ENCODE data around the gene MRPL45. TPM values are rescaled to one million over a fixed set of nuclear protein-coding genes. Genes with fewer than 3 reads are reported as not detected.
A peak's percentile ranks its signal among the peaks of the same experiment; 100 is the strongest.
"Not testable (repeated sequence)": the region's sequence is repeated elsewhere in the genome, so short reads cannot be mapped to it uniquely, and the experiment has no call there.

MRPL45 gene
- total and polyA plus RNA-seq, 4 donors, result 16.9 to 22.2 (median 19.0) TPM

DNA sequence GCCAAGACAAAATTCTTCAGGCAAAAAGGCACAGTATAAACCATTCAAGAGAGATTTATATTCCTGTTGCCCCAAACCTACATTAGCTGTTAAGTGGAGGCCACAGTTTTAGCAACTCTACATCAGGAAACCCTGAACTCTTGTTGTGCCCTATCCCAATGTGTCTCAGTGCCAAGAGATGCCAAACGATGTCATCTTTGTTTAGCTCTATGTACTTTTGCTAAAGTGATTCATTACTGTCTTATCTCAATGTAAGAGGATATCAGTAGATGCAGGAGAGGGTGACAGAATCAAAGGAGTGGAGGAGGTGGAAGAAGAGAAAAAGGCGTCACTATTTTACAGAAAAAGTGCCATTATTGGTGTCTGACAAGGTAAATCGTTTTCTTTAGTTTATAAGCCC, 28.8 kb upstream of the MRPL45 start:
- not testable (repeated sequence) for DNase-seq (ENCODE audit: low spot score); H3K27ac ChIP-seq (ENCODE audit: low read depth in 1 of 2, low read length in 2 of 2); H3K36me3 ChIP-seq (ENCODE audit: control insufficient read depth in 4 of 4, insufficient read depth in 3 of 4, low read depth in 1 of 4, low read length in 3 of 4); H3K9me3 ChIP-seq (ENCODE audit: control insufficient read depth in 4 of 4, low read length in 3 of 4); H3K4me1 ChIP-seq (ENCODE audit: control insufficient read depth in 4 of 4, insufficient read depth in 4 of 4, low read length in 3 of 4); H3K9ac ChIP-seq (ENCODE audit: low read depth in 1 of 2, low read length in 2 of 2); H3K4me3 ChIP-seq (ENCODE audit: low read depth in 1 of 3, low read length in 3 of 3); H3K27me3 ChIP-seq (ENCODE audit: control insufficient read depth in 4 of 4, insufficient read depth in 4 of 4, low read length in 3 of 4)
- WGBS, result 57% methylated on average over 3 of the region's 3 CpGs

- H3K36me3 ChIP-seq (ENCODE audit: control insufficient read depth in 4 of 4, insufficient read depth in 3 of 4, low read depth in 1 of 4, low read length in 3 of 4); H3K27me3 ChIP-seq (ENCODE audit: control insufficient read depth in 4 of 4, insufficient read depth in 4 of 4, low read length in 3 of 4); H3K9ac ChIP-seq (ENCODE audit: low read depth in 1 of 2, low read length in 2 of 2); H3K27ac ChIP-seq (ENCODE audit: low read depth in 1 of 2, low read length in 2 of 2); DNase-seq (ENCODE audit: low spot score); H3K4me3 ChIP-seq (ENCODE audit: low read depth in 1 of 3, low read length in 3 of 3); H3K4me1 ChIP-seq (ENCODE audit: control insufficient read depth in 4 of 4, insufficient read depth in 4 of 4, low read length in 3 of 4); H3K9me3 ChIP-seq (ENCODE audit: control insufficient read depth in 4 of 4, low read length in 3 of 4): not testable (repeated sequence)
- 74% methylated on average over 1 of the region's 1 CpG for WGBS
Measured at GRCh38 chr17:38269045-38269444, 27.9 kb upstream of the MRPL45 start.

DNA sequence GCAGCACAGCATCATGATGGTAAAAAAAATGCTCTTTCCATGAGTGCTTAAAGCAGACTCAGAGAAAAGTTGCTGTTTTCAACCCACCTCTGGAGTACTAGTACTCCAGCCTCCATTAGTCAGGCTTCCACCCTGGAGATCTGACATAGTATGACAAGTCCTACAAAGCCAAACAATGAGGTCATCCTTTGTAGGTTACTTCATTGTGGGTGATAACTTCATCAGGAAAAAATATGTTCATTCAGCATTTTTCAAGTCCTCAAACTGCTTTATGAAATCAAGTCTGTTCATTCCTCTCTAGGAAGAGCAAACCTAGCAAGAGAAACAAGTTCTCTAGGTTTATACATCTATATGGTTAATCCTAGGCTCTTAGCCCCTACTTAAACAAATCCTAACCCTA, 27.4 kb upstream of the MRPL45 start:
- H3K4me3 ChIP-seq (ENCODE audit: low read depth in 1 of 3, low read length in 3 of 3); H3K36me3 ChIP-seq (ENCODE audit: control insufficient read depth in 4 of 4, insufficient read depth in 3 of 4, low read depth in 1 of 4, low read length in 3 of 4); H3K9me3 ChIP-seq (ENCODE audit: control insufficient read depth in 4 of 4, low read length in 3 of 4); H3K4me1 ChIP-seq (ENCODE audit: control insufficient read depth in 4 of 4, insufficient read depth in 4 of 4, low read length in 3 of 4); H3K27me3 ChIP-seq (ENCODE audit: control insufficient read depth in 4 of 4, insufficient read depth in 4 of 4, low read length in 3 of 4); DNase-seq (ENCODE audit: low spot score); H3K9ac ChIP-seq (ENCODE audit: low read depth in 1 of 2, low read length in 2 of 2); H3K27ac ChIP-seq (ENCODE audit: low read depth in 1 of 2, low read length in 2 of 2): not testable (repeated sequence)

DNA sequence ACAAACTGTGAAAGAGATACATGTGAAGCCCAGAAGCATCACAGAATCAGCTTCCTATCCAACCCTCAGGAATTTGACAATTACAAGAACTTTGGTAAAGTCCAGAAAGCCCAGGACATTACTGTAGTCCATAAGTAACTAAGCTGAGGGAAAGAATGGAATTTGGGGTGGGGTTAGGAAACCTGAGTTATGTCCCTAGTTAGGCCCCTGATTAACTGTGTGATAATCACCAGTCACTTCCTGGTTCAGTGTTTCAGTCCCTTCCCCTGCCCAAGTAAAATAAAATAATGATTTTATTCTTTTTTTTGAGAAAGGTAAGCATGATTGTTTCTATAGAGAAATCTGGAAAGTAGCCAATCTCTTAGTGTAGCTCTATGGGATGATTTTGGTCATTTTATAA, 11.0 kb upstream of the MRPL45 start:
- H3K36me3 ChIP-seq (ENCODE audit: control insufficient read depth in 4 of 4, insufficient read depth in 3 of 4, low read depth in 1 of 4, low read length in 3 of 4); DNase-seq (ENCODE audit: low spot score); H3K27ac ChIP-seq (ENCODE audit: low read depth in 1 of 2, low read length in 2 of 2); H3K9ac ChIP-seq (ENCODE audit: low read depth in 1 of 2, low read length in 2 of 2); H3K9me3 ChIP-seq (ENCODE audit: control insufficient read depth in 4 of 4, low read length in 3 of 4); H3K4me3 ChIP-seq (ENCODE audit: low read depth in 1 of 3, low read length in 3 of 3); H3K4me1 ChIP-seq (ENCODE audit: control insufficient read depth in 4 of 4, insufficient read depth in 4 of 4, low read length in 3 of 4); H3K27me3 ChIP-seq (ENCODE audit: control insufficient read depth in 4 of 4, insufficient read depth in 4 of 4, low read length in 3 of 4): not testable (repeated sequence)

GRCh38 chr17:38286501-38287091, 10.4 kb upstream of the MRPL45 start:
- 51% methylated on average over 8 of the region's 11 CpGs for WGBS
- H3K9ac ChIP-seq (ENCODE audit: low read depth in 1 of 2, low read length in 2 of 2), result not testable (repeated sequence)

GRCh38 chr17:38288217-38288827, 8.6 kb upstream of the MRPL45 start:
- H3K9me3 ChIP-seq (ENCODE audit: control insufficient read depth in 4 of 4, low read length in 3 of 4); H3K4me3 ChIP-seq (ENCODE audit: low read depth in 1 of 3, low read length in 3 of 3); H3K9ac ChIP-seq (ENCODE audit: low read depth in 1 of 2, low read length in 2 of 2); DNase-seq (ENCODE audit: low spot score); H3K36me3 ChIP-seq (ENCODE audit: control insufficient read depth in 4 of 4, insufficient read depth in 3 of 4, low read depth in 1 of 4, low read length in 3 of 4); H3K4me1 ChIP-seq (ENCODE audit: control insufficient read depth in 4 of 4, insufficient read depth in 4 of 4, low read length in 3 of 4); H3K27ac ChIP-seq (ENCODE audit: low read depth in 1 of 2, low read length in 2 of 2); H3K27me3 ChIP-seq (ENCODE audit: control insufficient read depth in 4 of 4, insufficient read depth in 4 of 4, low read length in 3 of 4): not testable (repeated sequence)
- WGBS, result 55% methylated on average over 10 of the region's 12 CpGs
- TF ChIP-seq CTCF (IDR thresholded peaks at IDR 0.05; ENCODE audit: low read depth, low read length, missing input control), result peak; percentile 31
- peak; percentile 60 to 68 for TF ChIP-seq RAD21 (IDR thresholded peaks at IDR 0.05)

More at GRCh38 chr17:38286501-38287091, 10.4 kb upstream of the MRPL45 start:
- H3K4me1 ChIP-seq (ENCODE audit: control insufficient read depth in 4 of 4, insufficient read depth in 4 of 4, low read length in 3 of 4); H3K36me3 ChIP-seq (ENCODE audit: control insufficient read depth in 4 of 4, insufficient read depth in 3 of 4, low read depth in 1 of 4, low read length in 3 of 4); H3K9me3 ChIP-seq (ENCODE audit: control insufficient read depth in 4 of 4, low read length in 3 of 4); H3K27ac ChIP-seq (ENCODE audit: low read depth in 1 of 2, low read length in 2 of 2); H3K4me3 ChIP-seq (ENCODE audit: low read depth in 1 of 3, low read length in 3 of 3); H3K27me3 ChIP-seq (ENCODE audit: control insufficient read depth in 4 of 4, insufficient read depth in 4 of 4, low read length in 3 of 4); DNase-seq (ENCODE audit: low spot score): not testable (repeated sequence)

- H3K27me3 ChIP-seq (ENCODE audit: control insufficient read depth in 4 of 4, insufficient read depth in 4 of 4, low read length in 3 of 4); H3K4me1 ChIP-seq (ENCODE audit: control insufficient read depth in 4 of 4, insufficient read depth in 4 of 4, low read length in 3 of 4); H3K36me3 ChIP-seq (ENCODE audit: control insufficient read depth in 4 of 4, insufficient read depth in 3 of 4, low read depth in 1 of 4, low read length in 3 of 4); DNase-seq (ENCODE audit: low spot score); H3K27ac ChIP-seq (ENCODE audit: low read depth in 1 of 2, low read length in 2 of 2); H3K4me3 ChIP-seq (ENCODE audit: low read depth in 1 of 3, low read length in 3 of 3); H3K9me3 ChIP-seq (ENCODE audit: control insufficient read depth in 4 of 4, low read length in 3 of 4); H3K9ac ChIP-seq (ENCODE audit: low read depth in 1 of 2, low read length in 2 of 2): not testable (repeated sequence)
- 88% methylated on average over 1 of the region's 1 CpG for WGBS
Measured at GRCh38 chr17:38289760-38290159, 7.2 kb upstream of the MRPL45 start.

Measured in liver (tissue), 9 donors.